HG02588 (cell line): ENCODE measurements around the gene FAT3.

ENCODE experiments used
- ATAC-seq: cut with Tn5 transposase; IDR thresholded peaks from one replicate; pipeline ENCODE4 v1.9.1; 2021; ENCODE audit warnings: mild to moderate bottlenecking, moderate library complexity; ENCODE audit not compliant: unreplicated experiment

Gene FAT3

GRCh38 chr11:92227230-92227814 lies 2.7 kb downstream of the FAT3 start:
- ATAC-seq: no peak

- no peak for ATAC-seq
Measured at GRCh38 chr11:92227959-92228935, 3.6 kb downstream of the FAT3 start.

GRCh38 chr11:92236856-92237255 lies 12.2 kb downstream of the FAT3 start:
- no peak for ATAC-seq

- ATAC-seq: no peak
Measured at GRCh38 chr11:92240916-92241315, 16.3 kb downstream of the FAT3 start.

- ATAC-seq: no peak
Measured at GRCh38 chr11:92245700-92246271, 21.2 kb downstream of the FAT3 start.

- no peak for ATAC-seq
Measured at GRCh38 chr11:92246630-92247029, 22.0 kb downstream of the FAT3 start.

- no peak for ATAC-seq
Measured at GRCh38 chr11:92249156-92249753, 24.6 kb downstream of the FAT3 start.

- no peak for ATAC-seq
Measured at GRCh38 chr11:92251980-92252379, 27.4 kb downstream of the FAT3 start.

GRCh38 chr11:92253421-92253820 lies 28.8 kb downstream of the FAT3 start:
- no peak for ATAC-seq

- ATAC-seq: no peak
Measured at GRCh38 chr11:92253945-92254344, 29.3 kb downstream of the FAT3 start.

GRCh38 chr11:92257536-92257935 lies 32.9 kb downstream of the FAT3 start:
- ATAC-seq: no peak

GRCh38 chr11:92259861-92260260 lies 35.2 kb downstream of the FAT3 start:
- ATAC-seq: no peak

- ATAC-seq: no peak
Measured at GRCh38 chr11:92264350-92264749, 39.7 kb downstream of the FAT3 start.

- ATAC-seq: no peak
Measured at GRCh38 chr11:92266806-92267205, 42.2 kb downstream of the FAT3 start.

- ATAC-seq: no peak
Measured at GRCh38 chr11:92267278-92267677, 42.7 kb downstream of the FAT3 start.

GRCh38 chr11:92267968-92268367 lies 43.4 kb downstream of the FAT3 start:
- no peak for ATAC-seq

- ATAC-seq: no peak
Measured at GRCh38 chr11:92268546-92268945, 43.9 kb downstream of the FAT3 start.

- no peak for ATAC-seq
Measured at GRCh38 chr11:92269021-92269420, 44.4 kb downstream of the FAT3 start.

GRCh38 chr11:92269841-92270240 lies 45.2 kb downstream of the FAT3 start:
- ATAC-seq: no peak

- no peak for ATAC-seq
Measured at GRCh38 chr11:92272651-92273050, 48.0 kb downstream of the FAT3 start.
